WTC11 (cell line): Measurements from ENCODE around the gene FGFR3.

Experiments
- ESRRA ChIP-seq: sonication (generic); formaldehyde crosslinking; IDR thresholded peaks from 2 replicates; pipeline ENCODE4 v1.8.1; 2022; ENCODE audit warnings: mild to moderate bottlenecking, missing genetic modification reagents, borderline replicate concordance
- TF ChIP-seq, protein P1 (sequence below): fragments of 250-450 bp; sonication (Bioruptor Pico); IDR thresholded peaks from 2 replicates; pipeline ENCODE4 v1.9.0; 2021; ENCODE audit warnings: mild to moderate bottlenecking
- TF ChIP-seq, protein P2 (sequence below): sonication (generic); formaldehyde crosslinking; IDR thresholded peaks from 2 replicates; pipeline ENCODE4 v1.8.0; 2022; ENCODE audit warnings: mild to moderate bottlenecking, missing genetic modification reagents
- TF ChIP-seq, protein P3 (sequence below): fragments of 200-600 bp; IDR thresholded peaks from 2 replicates; pipeline ENCODE4 v1.8.0; 2022; ENCODE audit warnings: antibody characterized with exemption

- TF ChIP-seq, protein P1, sequence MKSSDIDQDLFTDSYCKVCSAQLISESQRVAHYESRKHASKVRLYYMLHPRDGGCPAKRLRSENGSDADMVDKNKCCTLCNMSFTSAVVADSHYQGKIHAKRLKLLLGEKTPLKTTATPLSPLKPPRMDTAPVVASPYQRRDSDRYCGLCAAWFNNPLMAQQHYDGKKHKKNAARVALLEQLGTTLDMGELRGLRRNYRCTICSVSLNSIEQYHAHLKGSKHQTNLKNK (CRISPR knock-in tag), result no peak
- TF ChIP-seq, protein P2, sequence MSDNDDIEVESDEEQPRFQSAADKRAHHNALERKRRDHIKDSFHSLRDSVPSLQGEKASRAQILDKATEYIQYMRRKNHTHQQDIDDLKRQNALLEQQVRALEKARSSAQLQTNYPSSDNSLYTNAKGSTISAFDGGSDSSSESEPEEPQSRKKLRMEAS (CRISPR knock-in tag), result no peak
- TF ChIP-seq, protein P3, sequence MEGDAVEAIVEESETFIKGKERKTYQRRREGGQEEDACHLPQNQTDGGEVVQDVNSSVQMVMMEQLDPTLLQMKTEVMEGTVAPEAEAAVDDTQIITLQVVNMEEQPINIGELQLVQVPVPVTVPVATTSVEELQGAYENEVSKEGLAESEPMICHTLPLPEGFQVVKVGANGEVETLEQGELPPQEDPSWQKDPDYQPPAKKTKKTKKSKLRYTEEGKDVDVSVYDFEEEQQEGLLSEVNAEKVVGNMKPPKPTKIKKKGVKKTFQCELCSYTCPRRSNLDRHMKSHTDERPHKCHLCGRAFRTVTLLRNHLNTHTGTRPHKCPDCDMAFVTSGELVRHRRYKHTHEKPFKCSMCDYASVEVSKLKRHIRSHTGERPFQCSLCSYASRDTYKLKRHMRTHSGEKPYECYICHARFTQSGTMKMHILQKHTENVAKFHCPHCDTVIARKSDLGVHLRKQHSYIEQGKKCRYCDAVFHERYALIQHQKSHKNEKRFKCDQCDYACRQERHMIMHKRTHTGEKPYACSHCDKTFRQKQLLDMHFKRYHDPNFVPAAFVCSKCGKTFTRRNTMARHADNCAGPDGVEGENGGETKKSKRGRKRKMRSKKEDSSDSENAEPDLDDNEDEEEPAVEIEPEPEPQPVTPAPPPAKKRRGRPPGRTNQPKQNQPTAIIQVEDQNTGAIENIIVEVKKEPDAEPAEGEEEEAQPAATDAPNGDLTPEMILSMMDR, result no peak
- TF ChIP-seq ESRRA (CRISPR knock-in tag), result no peak
Measured at GRCh38 chr4:1743551-1743950, 49.5 kb upstream of the FGFR3 start.
